SU-DHL-6 (cell line): ENCODE measurements around the gene SPC25.
"Not testable (repeated sequence)": the region's sequence is repeated elsewhere in the genome, so short reads cannot be mapped to it uniquely, and the experiment has no call there.

Experiments
- H2AFZ ChIP-seq: fragments of 200-600 bp; sonication (generic); 2 replicates; pipeline ENCODE4 v1.6.1; 2014; ENCODE audit warnings: low read depth, mild to moderate bottlenecking, moderate library complexity, mixed read lengths, antibody characterized with exemption, low read length; ENCODE audit not compliant: severe bottlenecking
- H3F3A ChIP-seq: fragments of 200-600 bp; shearing (Covaris generic); 2 replicates; pipeline ENCODE4 v1.6.0; 2016; ENCODE audit warnings: antibody characterized with exemption, mild to moderate bottlenecking; ENCODE audit not compliant: insufficient read depth
- H3K27ac ChIP-seq: fragments of 200-600 bp; sonication (generic); 2 replicates; pipeline ENCODE4 v1.5.1; 2016; ENCODE audit warnings: low read depth, mild to moderate bottlenecking, low read length, moderate library complexity, mixed read lengths
- H3K27me3 ChIP-seq: fragments of 200-600 bp; sonication (generic), shearing (Covaris generic); 2 replicates; pipeline ENCODE4 v1.6.0; 2014; ENCODE audit warnings: mild to moderate bottlenecking, low read length
- H3K36me3 ChIP-seq: fragments of 200-600 bp; sonication (generic); 2 replicates; pipeline ENCODE4 v1.6.1; 2014; ENCODE audit warnings: mild to moderate bottlenecking, low read length, mixed read lengths
- H3K4me2 ChIP-seq: fragments of 300-600, 200-600 bp; shearing (Covaris generic), sonication (generic); 2 replicates; pipeline ENCODE4 v1.6.0; 2014; ENCODE audit warnings: low read length, low read depth, mild to moderate bottlenecking; ENCODE audit not compliant: poor library complexity, severe bottlenecking
- H3K4me3 ChIP-seq: fragments of 200-600 bp; sonication (generic); 2 replicates; pipeline ENCODE4 v1.5.1; 2014; ENCODE audit warnings: antibody characterized with exemption, low read length, mild to moderate bottlenecking, mixed read lengths; ENCODE audit not compliant: insufficient read depth, poor library complexity, severe bottlenecking
- H3K79me2 ChIP-seq: fragments of 200-600 bp; sonication (generic); 2 replicates; pipeline ENCODE4 v1.6.1; 2014; ENCODE audit warnings: mild to moderate bottlenecking, low read length, moderate library complexity; ENCODE audit not compliant: insufficient read depth
- H3K9ac ChIP-seq: fragments of 200-600 bp; sonication (generic); 2 replicates; pipeline ENCODE4 v1.7.0; 2014; ENCODE audit warnings: mild to moderate bottlenecking, low read length
- H3K9me2 ChIP-seq: fragments of 200-600 bp; sonication (generic); replicated peaks from 2 replicates; pipeline ENCODE4 v1.6.1; 2014; ENCODE audit warnings: low read length; ENCODE audit not compliant: insufficient read depth
- H3K9me3 ChIP-seq: fragments of 200-600 bp; sonication (generic); 2 replicates; pipeline ENCODE4 v1.6.1; 2014; ENCODE audit warnings: low read length, mixed read lengths; ENCODE audit not compliant: insufficient read depth
- H4K20me1 ChIP-seq: fragments of 200-600 bp; sonication (generic); 2 replicates; pipeline ENCODE4 v1.6.1; 2014; ENCODE audit warnings: low read depth, mild to moderate bottlenecking, antibody characterized with exemption, low read length, moderate library complexity, mixed read lengths
- EZH2phosphoT487 ChIP-seq: fragments of 200-600 bp; sonication (generic), shearing (Covaris generic); conservative IDR thresholded peaks from 2 replicates; pipeline ENCODE4 v1.6.1; 2018; ENCODE audit warnings: mild to moderate bottlenecking, antibody characterized with exemption, low read length, moderate library complexity, mixed read lengths
- TF ChIP-seq, protein P1 (sequence below): fragments of 200-600 bp; sonication (generic); IDR thresholded peaks from one replicate; pipeline ENCODE4 v1.5.1; 2017; ENCODE audit warnings: antibody characterized with exemption, mild to moderate bottlenecking, low read length, moderate library complexity; ENCODE audit not compliant: insufficient read depth, poor library complexity, severe bottlenecking

The SPC25 gene

DNA sequence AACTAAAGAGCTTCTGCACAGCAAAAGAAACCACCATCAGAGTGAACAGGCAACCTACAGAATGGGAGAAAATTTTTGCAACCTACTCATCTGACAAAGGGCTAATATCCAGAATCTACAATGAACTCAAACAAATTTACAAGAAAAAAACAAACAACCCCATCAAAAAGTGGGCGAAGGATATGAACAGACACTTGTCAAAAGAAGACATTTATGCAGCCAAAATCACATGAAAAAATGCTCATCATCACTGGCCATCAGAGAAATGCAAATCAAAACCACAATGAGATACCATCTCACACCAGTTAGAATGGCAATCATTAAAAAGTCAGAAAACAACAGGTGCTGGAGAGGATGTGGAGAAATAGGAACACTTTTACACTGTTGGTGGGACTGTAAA is 19.9 kb downstream of the SPC25 start:
- not testable (repeated sequence) for H3K27ac ChIP-seq, H4K20me1 ChIP-seq, H3K4me3 ChIP-seq, H3K9me3 ChIP-seq, H2AFZ ChIP-seq, H3K4me2 ChIP-seq, H3K27me3 ChIP-seq, H3F3A ChIP-seq, H3K9me2 ChIP-seq, H3K9ac ChIP-seq
- peaks cover 33% of the 10 kb centered on the region for H3K36me3 ChIP-seq
- peaks cover 18% of the 10 kb centered on the region; the same call in 1 of the 2 replicates for H3K79me2 ChIP-seq

DNA sequence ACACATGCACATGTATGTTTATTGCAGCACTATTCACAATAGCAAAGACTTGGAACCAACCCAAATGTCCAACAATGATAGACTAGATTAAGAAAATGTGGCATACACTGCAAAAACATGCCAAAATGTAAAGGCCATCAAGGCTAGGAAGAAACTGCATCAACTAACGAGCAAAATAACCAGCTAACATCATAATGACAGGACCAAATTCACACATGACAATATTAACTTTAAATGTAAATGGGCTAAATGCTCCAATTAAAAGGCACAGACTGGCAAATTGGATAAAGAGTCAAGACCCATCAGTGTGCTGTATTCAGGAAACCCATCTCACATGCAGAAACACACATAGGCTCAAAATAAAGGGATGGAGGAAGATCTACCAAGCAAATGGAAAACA is 23.1 kb downstream of the SPC25 start:
- not testable (repeated sequence) for H3F3A ChIP-seq, H4K20me1 ChIP-seq, H3K9me3 ChIP-seq, H3K4me3 ChIP-seq, H2AFZ ChIP-seq, H3K4me2 ChIP-seq, H3K27me3 ChIP-seq, H3K9me2 ChIP-seq, H3K27ac ChIP-seq, H3K9ac ChIP-seq, H3K79me2 ChIP-seq
- H3K36me3 ChIP-seq: peaks cover 15% of the 10 kb centered on the region

DNA sequence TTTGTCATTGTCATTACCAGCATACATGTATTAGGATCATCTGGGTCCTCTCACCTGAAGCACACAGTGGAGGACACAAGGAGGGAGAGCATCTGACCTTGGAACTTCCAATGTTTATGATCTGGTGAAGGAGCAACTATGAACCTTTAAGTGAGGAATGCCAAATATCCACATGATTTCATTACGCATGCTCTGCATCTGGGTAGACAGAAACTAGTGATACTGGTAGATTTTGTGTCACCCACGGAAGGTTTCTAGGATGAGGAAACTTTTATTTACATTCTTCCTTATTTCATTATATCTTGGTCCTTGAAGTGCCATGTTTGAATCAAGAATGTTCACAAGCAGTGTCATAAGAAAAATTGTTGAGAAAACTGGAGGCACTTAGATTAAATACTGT is 32.1 kb downstream of the SPC25 start:
- Histone ChIP-seq H3F3A (no peaks in the 10 kb centered on the region), H3K79me2 (no peaks in the 10 kb centered on the region), H3K9ac (no peak overlapping the region), H3K4me3 (no peak overlapping the region), H3K9me2 (no peaks in the 10 kb centered on the region), H3K27me3 (no peaks in the 10 kb centered on the region), H4K20me1 (no peaks in the 10 kb centered on the region), H2AFZ (no peak overlapping the region), H3K27ac (no peak overlapping the region), H3K9me3 (no peaks in the 10 kb centered on the region), H3K36me3 (peaks cover 3% of the 10 kb centered on the region; the same call in 1 of the 2 replicates), H3K4me2 (no peak overlapping the region)
- TF ChIP-seq EZH2phosphoT487: no peak
- TF ChIP-seq, protein P1, sequence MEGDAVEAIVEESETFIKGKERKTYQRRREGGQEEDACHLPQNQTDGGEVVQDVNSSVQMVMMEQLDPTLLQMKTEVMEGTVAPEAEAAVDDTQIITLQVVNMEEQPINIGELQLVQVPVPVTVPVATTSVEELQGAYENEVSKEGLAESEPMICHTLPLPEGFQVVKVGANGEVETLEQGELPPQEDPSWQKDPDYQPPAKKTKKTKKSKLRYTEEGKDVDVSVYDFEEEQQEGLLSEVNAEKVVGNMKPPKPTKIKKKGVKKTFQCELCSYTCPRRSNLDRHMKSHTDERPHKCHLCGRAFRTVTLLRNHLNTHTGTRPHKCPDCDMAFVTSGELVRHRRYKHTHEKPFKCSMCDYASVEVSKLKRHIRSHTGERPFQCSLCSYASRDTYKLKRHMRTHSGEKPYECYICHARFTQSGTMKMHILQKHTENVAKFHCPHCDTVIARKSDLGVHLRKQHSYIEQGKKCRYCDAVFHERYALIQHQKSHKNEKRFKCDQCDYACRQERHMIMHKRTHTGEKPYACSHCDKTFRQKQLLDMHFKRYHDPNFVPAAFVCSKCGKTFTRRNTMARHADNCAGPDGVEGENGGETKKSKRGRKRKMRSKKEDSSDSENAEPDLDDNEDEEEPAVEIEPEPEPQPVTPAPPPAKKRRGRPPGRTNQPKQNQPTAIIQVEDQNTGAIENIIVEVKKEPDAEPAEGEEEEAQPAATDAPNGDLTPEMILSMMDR: no peak

DNA sequence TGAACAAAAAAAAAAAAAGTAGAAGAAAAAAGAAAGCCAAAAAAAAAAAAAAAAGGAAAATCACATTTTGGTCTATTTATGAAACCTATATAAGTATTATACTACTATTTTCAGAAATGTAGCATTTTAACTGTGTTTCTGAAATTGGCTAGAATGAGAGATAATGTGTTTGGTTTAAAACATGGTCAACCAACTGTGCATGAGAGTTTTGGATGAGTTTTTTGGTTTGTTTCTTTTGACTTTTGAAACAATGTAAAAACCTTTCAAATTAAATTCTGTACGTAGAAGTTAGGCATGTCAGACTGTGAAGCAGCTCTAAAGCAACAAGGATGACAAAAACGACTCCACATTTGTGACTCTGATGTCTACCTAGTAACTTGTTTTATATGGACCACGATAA is 34.6 kb downstream of the SPC25 start:
- no peaks in the 10 kb centered on the region for H3K9me3 ChIP-seq
- no peaks in the 10 kb centered on the region for H4K20me1 ChIP-seq
- no peaks in the 10 kb centered on the region for H3K27me3 ChIP-seq
- TF ChIP-seq EZH2phosphoT487: no peak
- TF ChIP-seq, protein P1: no peak
- H3K36me3 ChIP-seq: no peaks in the 10 kb centered on the region
- H3K79me2 ChIP-seq: no peaks in the 10 kb centered on the region
- no peaks in the 10 kb centered on the region for H3K9me2 ChIP-seq
- H3F3A ChIP-seq: no peaks in the 10 kb centered on the region
- H3K27ac ChIP-seq: no peak overlapping the region
- H3K4me3 ChIP-seq: no peak overlapping the region
- no peak overlapping the region for H2AFZ ChIP-seq
- H3K4me2 ChIP-seq: no peak overlapping the region
- H3K9ac ChIP-seq: no peak overlapping the region
